PC-9 (cell line): ENCODE data around the gene ALDH9A1. TPM values are rescaled to one million over a fixed set of nuclear protein-coding genes. Genes with fewer than 3 reads are reported as not detected.
A peak's percentile ranks its signal among the peaks of the same experiment; 100 is the strongest.

Experiments
- BruUV-seq: library from RNA; stranded (reverse); fragments of 400-500 nt; replicated peaks from 2 replicates; lab custom pipeline; 2021; lab: Mats Ljungman, UMichigan
- CTCF ChIA-PET: fragments of 300-600 bp; sonication (Branson Sonifier 250); formaldehyde crosslinking; loops from one replicate; lab custom pipeline; 2022; ENCODE audit warnings: antibody characterized with exemption; lab: Charles Lee
- POLR2A ChIA-PET: fragments of 300-600 bp; sonication (Branson Sonifier 250); formaldehyde crosslinking; loops from one replicate; lab custom pipeline; 2022; ENCODE audit warnings: antibody characterized with exemption; ENCODE audit not compliant: unreplicated experiment; lab: Charles Lee
- DNase-seq, 2 experiments: peaks; one replicate each; pipeline versions ENCODE4 v3.0.0 to v3.0.0-alpha.2; 2015 to 2022; ENCODE audit warnings: mixed read lengths in 1 of 2
- H2AFZ ChIP-seq: fragments of 200-600 bp; sonication (generic); 2 replicates; pipeline ENCODE4 v1.8.1; 2017; ENCODE audit warnings: antibody characterized with exemption
- H3F3A ChIP-seq: fragments of 200-600 bp; sonication (generic); 2 replicates; pipeline ENCODE4 v1.8.1; 2017; ENCODE audit warnings: antibody characterized with exemption, mild to moderate bottlenecking, low read depth; ENCODE audit not compliant: insufficient read depth
- H3K27ac ChIP-seq: fragments of 200-600 bp; sonication (generic); 2 replicates; pipeline ENCODE4 v1.6.1; 2016; ENCODE audit warnings: mixed run types
- H3K27me3 ChIP-seq: fragments of 200-600 bp; sonication (generic); 2 replicates; pipeline ENCODE4 v1.6.1; 2016; ENCODE audit warnings: low read depth, mixed run types; ENCODE audit not compliant: insufficient read depth
- H3K36me3 ChIP-seq: fragments of 200-600 bp; sonication (generic); 2 replicates; pipeline ENCODE4 v1.6.1; 2016; ENCODE audit warnings: low read depth, mixed run types
- H3K4me1 ChIP-seq: fragments of 200-600 bp; sonication (generic); replicated peaks from 2 replicates; pipeline ENCODE4 v1.6.1; 2016; ENCODE audit warnings: mixed run types; ENCODE audit not compliant: insufficient read depth
- H3K4me2 ChIP-seq: fragments of 200-600 bp; sonication (generic); 2 replicates; pipeline ENCODE4 v1.6.1; 2017; ENCODE audit warnings: mixed run types
- H3K4me3 ChIP-seq: fragments of 200-600 bp; sonication (generic); 2 replicates; pipeline ENCODE4 v1.6.1; 2016; ENCODE audit warnings: mixed run types
- H3K79me2 ChIP-seq: fragments of 200-600 bp; sonication (generic); 2 replicates; pipeline ENCODE4 v1.6.1; 2017; ENCODE audit warnings: low read depth, mixed run types
- H3K9me2 ChIP-seq: fragments of 200-600 bp; sonication (generic); 2 replicates; pipeline ENCODE4 v1.8.1; 2017; ENCODE audit warnings: mild to moderate bottlenecking; ENCODE audit not compliant: insufficient read depth
- H3K9me3 ChIP-seq: fragments of 200-600 bp; sonication (generic); 2 replicates; pipeline ENCODE4 v1.8.1; 2016; ENCODE audit warnings: low read depth; ENCODE audit not compliant: insufficient read depth
- H4K20me1 ChIP-seq: fragments of 200-600 bp; sonication (generic); 2 replicates; pipeline ENCODE4 v1.8.1; 2017; ENCODE audit not compliant: insufficient read depth
- EZH2 ChIP-seq: fragments of 200-600 bp; sonication (generic); IDR thresholded peaks from 2 replicates; pipeline ENCODE4 v1.8.0; 2017; ENCODE audit warnings: antibody characterized with exemption, low read depth
- intact Hi-C: fragments of 100-400 bp; cut with micrococcal nuclease; formaldehyde crosslinking; loops from one replicate; pipeline ENCODE4 v1.10.0; 2022; ENCODE audit not compliant: unreplicated experiment
- total RNA-seq: library from RNA; stranded (reverse); gene quantifications from 2 replicates; pipeline ENCODE4 v1.2.3, GENCODE V29; 2021
- TF ChIP-seq, protein P1 (sequence below): fragments of 200-600 bp; sonication (generic); conservative IDR thresholded peaks from 2 replicates; pipeline ENCODE4 v1.6.1; 2017; ENCODE audit warnings: mixed run types, antibody characterized with exemption, mild to moderate bottlenecking, moderate library complexity

ALDH9A1 gene
- total RNA-seq, 1 experiment from 2014 or later, result 42.5 TPM

DNA sequence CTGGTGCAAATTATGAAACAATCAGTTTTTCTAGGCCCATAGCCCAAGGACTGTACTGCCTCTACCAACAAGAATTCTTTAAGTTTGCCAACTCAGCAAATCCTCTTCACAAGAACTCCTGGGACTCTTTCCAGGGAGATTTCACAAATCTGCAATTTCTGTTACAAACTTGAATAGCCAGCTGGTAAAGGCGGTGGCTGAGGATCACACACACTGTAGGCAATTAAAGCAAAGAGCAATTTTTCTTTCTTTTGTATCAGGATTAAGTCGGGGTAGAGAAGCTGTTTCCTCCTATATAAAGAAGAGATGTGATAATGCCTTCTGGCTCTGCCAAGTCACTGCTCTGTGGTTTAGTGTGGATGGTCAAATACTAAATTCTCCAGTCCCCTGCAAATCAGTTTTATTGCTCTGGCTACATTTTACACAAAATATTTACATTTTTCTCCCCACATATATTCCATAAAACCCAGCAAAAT, 1.7 kb downstream of the ALDH9A1 start:
- TF ChIP-seq EZH2, result no peak
- TF ChIP-seq, protein P1, sequence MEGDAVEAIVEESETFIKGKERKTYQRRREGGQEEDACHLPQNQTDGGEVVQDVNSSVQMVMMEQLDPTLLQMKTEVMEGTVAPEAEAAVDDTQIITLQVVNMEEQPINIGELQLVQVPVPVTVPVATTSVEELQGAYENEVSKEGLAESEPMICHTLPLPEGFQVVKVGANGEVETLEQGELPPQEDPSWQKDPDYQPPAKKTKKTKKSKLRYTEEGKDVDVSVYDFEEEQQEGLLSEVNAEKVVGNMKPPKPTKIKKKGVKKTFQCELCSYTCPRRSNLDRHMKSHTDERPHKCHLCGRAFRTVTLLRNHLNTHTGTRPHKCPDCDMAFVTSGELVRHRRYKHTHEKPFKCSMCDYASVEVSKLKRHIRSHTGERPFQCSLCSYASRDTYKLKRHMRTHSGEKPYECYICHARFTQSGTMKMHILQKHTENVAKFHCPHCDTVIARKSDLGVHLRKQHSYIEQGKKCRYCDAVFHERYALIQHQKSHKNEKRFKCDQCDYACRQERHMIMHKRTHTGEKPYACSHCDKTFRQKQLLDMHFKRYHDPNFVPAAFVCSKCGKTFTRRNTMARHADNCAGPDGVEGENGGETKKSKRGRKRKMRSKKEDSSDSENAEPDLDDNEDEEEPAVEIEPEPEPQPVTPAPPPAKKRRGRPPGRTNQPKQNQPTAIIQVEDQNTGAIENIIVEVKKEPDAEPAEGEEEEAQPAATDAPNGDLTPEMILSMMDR, result no peak
- H4K20me1 ChIP-seq, result no peaks in the 10 kb centered on the region
- intact Hi-C loops, result loop anchor here (5.0 kb wide), 2 partner anchors 71 to 781 kb away; partner anchors contain the start of gene TMCO1
- ChIA-PET CTCF (no interaction called here), POLR2A (no interaction called here)
- peak overlapping the region; percentile 81 for H3K4me2 ChIP-seq
- no peaks in the 10 kb centered on the region for H3K9me3 ChIP-seq
- peaks cover 20% of the 10 kb centered on the region for H3K4me1 ChIP-seq
- H3F3A ChIP-seq, result peaks cover 10% of the 10 kb centered on the region; the same call in 1 of the 2 replicates
- H3K9me2 ChIP-seq, result no peaks in the 10 kb centered on the region
- BruUV-seq, result no TSS peak
- H3K36me3 ChIP-seq, result no peaks in the 10 kb centered on the region
- H3K4me3 ChIP-seq, result peak overlapping the region; percentile 65; the same call in 1 of the 2 replicates
- no peak for DNase-seq
- no peak overlapping the region for H3K27ac ChIP-seq
- no peaks in the 10 kb centered on the region for H3K27me3 ChIP-seq
- no peak overlapping the region for H2AFZ ChIP-seq
- H3K79me2 ChIP-seq, result peaks cover 30% of the 10 kb centered on the region

DNA sequence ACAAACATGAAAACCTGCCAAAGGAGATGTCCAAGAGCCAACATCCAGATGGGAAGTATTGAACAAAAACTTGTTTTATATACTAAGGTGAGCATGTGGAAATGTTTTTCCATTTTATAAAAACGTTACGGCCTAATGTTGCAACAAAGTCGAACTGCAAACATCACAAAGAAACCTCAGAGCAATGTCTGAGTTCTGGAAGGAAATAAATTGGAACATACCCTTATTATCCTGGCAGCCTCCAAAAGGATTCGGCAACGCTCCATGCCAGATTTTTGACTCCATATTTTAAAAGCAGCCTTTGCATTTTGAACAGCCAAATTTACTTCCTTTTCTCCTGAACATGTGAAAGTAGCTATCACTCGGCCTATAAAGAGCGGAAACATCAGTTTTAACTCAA, 3.3 kb downstream of the ALDH9A1 start:
- Histone ChIP-seq H3K9me3 (no peaks in the 10 kb centered on the region), H3K36me3 (no peaks in the 10 kb centered on the region), H4K20me1 (no peaks in the 10 kb centered on the region), H3K4me3 (no peak overlapping the region), H3F3A (peaks cover 10% of the 10 kb centered on the region; the same call in 1 of the 2 replicates), H3K27me3 (no peaks in the 10 kb centered on the region), H3K79me2 (peaks cover 33% of the 10 kb centered on the region), H3K9me2 (no peaks in the 10 kb centered on the region), H3K27ac (no peak overlapping the region), H2AFZ (no peak overlapping the region), H3K4me2 (no peak overlapping the region), H3K4me1 (peaks cover 20% of the 10 kb centered on the region)
- intact Hi-C loops, result loop anchor here (5.0 kb wide), 2 partner anchors 72 to 782 kb away; partner anchors contain the start of gene TMCO1
- no peak for DNase-seq
- ChIA-PET CTCF (no interaction called here), POLR2A (interaction anchor here (0.6 kb wide), 1 partner anchor 449 kb away, joined by 3 read pairs; no protein-coding TSS in a partner anchor)
- TF ChIP-seq, protein P1, result no peak
- TF ChIP-seq EZH2, result no peak
- BruUV-seq, result no TSS peak

GRCh38 chr1:165688046-165688445, 10.3 kb downstream of the ALDH9A1 start:
- H4K20me1 ChIP-seq, result no peaks in the 10 kb centered on the region; the same call in 1 of the 2 replicates
- 0 out of 2 replicates have a peak, but pooled peaks cover 6% of the 10 kb centered on the region for H3K36me3 ChIP-seq
- H3K4me1 ChIP-seq, result no peaks in the 10 kb centered on the region
- ChIA-PET CTCF (no interaction called here), POLR2A (no interaction called here)
- TF ChIP-seq EZH2, result no peak
- TF ChIP-seq, protein P1, result no peak
- H3K9me3 ChIP-seq, result no peaks in the 10 kb centered on the region
- intact Hi-C loops, result no loop called here
- no TSS peak for BruUV-seq
- DNase-seq, result no peak
- H3K9me2 ChIP-seq, result no peaks in the 10 kb centered on the region
- H3K79me2 ChIP-seq, result 0 out of 2 replicates have a peak, but pooled peaks cover 17% of the 10 kb centered on the region
- no peaks in the 10 kb centered on the region for H3F3A ChIP-seq
- H3K27ac ChIP-seq, result no peak overlapping the region
- H2AFZ ChIP-seq, result no peak overlapping the region
- no peak overlapping the region for H3K4me3 ChIP-seq
- H3K27me3 ChIP-seq, result no peaks in the 10 kb centered on the region
- no peak overlapping the region for H3K4me2 ChIP-seq
